ENCODE results near the gene AHNAK2. TPM values are rescaled to one million over a fixed set of nuclear protein-coding genes. Genes with fewer than 3 reads are reported as not detected.
"Not testable (repeated sequence)": the region's sequence is repeated elsewhere in the genome, so short reads cannot be mapped to it uniquely, and the experiment has no call there.

Gene AHNAK2
- 1.1 and 2.0 TPM in 2 replicates for total RNA-seq (ENCODE audit: low replicate concordance)
- long read RNA-seq, partial matches to known transcripts: 0 of 2 reads
- long read RNA-seq, other reads (novel, unspliced or antisense): 2 of 2 reads

DNA sequence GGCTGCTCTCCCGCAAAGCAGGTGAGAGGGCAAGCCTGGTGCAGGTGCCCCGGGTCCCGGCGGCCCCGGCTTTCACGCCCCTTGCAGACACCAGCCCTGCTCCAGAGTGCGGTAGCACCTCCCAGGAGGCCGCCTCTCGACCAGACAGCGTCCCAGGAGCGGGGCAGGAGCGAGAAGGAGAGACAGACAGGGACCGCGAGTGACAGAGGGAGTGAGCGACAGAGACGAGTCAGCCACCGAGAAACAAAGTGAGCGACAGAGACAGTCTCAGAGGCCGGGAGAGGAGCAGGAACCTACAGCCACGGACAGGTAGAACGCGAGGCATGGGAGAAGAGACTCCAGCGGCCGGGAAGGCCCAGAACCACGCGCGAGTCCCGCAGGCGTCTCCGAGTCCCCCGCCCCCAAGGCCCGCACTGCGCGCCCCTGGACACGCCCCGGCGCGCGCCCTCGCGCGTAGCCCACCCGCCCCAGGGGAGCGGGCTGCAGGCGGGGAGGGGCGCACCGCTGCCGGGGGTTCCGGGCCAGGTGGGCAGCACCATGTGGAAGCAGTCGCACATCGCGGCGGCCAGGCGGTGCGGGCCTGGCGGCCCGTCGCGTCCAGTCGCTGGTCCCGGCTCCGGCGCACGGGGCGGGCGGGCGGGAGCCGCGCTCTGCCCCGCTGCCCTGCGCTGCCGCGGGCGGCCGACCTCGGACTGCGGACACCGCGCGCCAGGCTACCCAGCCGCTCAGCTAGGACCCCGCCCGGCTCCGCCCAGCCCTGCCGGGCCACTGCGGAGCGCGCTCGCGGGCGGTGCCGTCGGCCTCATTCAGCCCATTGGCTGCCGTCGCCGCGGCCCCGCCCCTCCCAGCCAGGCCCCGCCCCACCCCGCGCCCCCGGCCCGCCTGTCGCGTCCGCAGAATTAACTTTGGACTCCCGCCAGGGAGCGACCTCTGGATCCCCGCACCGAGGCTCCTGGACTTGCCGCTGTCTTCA, at the start of gene AHNAK2:
AHNAK2 (minus strand) TSS at position 694 of the 973 bp plus-strand sequence; CDS start at position 557, 137 bp downstream.
- H3K36me3 Mint-ChIP-seq: no peaks in the 10 kb centered on the region
- TF ChIP-seq, protein P1, sequence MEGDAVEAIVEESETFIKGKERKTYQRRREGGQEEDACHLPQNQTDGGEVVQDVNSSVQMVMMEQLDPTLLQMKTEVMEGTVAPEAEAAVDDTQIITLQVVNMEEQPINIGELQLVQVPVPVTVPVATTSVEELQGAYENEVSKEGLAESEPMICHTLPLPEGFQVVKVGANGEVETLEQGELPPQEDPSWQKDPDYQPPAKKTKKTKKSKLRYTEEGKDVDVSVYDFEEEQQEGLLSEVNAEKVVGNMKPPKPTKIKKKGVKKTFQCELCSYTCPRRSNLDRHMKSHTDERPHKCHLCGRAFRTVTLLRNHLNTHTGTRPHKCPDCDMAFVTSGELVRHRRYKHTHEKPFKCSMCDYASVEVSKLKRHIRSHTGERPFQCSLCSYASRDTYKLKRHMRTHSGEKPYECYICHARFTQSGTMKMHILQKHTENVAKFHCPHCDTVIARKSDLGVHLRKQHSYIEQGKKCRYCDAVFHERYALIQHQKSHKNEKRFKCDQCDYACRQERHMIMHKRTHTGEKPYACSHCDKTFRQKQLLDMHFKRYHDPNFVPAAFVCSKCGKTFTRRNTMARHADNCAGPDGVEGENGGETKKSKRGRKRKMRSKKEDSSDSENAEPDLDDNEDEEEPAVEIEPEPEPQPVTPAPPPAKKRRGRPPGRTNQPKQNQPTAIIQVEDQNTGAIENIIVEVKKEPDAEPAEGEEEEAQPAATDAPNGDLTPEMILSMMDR (conservative IDR thresholded peaks at IDR 0.05): no peak
- peaks cover 22% of the 10 kb centered on the region for H3K27me3 Mint-ChIP-seq
- no peaks in the 10 kb centered on the region for H3K9me3 Mint-ChIP-seq
- no peak within 1 kb of the TSS for H3K27ac Mint-ChIP-seq
- peak within 1 kb of the TSS; percentile 90 for H3K4me3 Mint-ChIP-seq
- DNase-seq (ENCODE audit: extremely low spot score, unreplicated experiment): no peak
- peaks cover 4% of the 10 kb centered on the region for H3K4me1 Mint-ChIP-seq (ENCODE audit: unreplicated experiment)

DNA sequence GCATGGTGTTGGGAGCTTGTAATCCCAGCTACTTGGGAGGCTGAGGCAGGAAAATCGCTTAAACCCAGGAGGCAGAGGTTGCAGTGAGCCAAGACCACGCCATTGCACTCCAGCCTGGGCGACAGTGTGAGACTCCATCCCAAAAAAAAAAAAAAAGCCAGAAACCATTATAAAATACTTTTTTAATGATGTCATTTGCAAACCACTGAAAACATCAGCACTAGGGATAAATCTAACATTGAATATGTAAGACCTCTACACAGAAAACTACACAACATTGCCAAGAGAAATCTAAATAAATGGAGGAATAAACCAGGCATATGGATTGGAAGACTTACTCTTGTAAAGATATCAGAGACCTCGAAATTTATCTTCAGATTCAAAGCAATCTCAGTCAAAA, 49.5 kb upstream of the AHNAK2 start:
- DNase-seq (ENCODE audit: extremely low spot score, unreplicated experiment); H3K4me3 Mint-ChIP-seq; H3K27ac Mint-ChIP-seq; H3K4me1 Mint-ChIP-seq (ENCODE audit: unreplicated experiment); H3K9me3 Mint-ChIP-seq; H3K36me3 Mint-ChIP-seq: not testable (repeated sequence)
- peaks cover 22% of the 10 kb centered on the region for H3K27me3 Mint-ChIP-seq

DNA sequence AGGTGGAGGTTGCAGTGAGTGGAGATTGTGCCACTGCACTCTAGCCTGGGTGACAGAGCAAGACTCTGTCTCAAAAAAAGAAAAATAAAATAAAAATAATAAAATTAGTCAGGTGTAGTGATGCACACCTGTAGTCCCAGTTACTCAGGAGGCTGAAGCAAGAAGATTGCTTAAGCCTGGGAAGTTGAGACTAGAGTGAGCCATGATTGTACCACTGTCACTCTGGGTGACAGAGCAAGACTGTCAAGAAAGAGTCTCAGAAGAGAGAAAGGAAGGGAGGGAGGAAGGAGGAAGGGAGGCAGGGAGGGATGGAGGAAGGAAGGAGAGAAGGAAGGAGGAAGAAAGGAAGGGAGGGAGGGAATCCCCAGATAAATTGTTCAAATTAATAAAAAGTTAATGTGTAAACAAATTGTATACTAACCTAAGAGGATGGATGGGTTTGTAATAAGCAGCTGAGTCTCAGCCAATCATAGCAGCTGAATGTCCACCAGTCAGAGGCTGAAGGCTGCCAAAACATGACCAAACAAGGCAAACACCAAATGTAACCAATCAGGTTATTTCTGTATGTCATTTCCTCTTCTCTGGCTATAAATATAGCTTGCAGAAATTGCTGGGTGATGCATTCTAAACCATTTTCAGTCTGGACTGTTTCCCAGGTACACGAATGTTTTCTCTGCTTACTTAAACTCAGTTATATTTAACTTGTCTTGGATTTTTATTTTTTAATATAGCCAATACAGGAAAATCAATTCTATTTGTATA, 48.8 kb upstream of the AHNAK2 start:
- TF ChIP-seq, protein P1 (conservative IDR thresholded peaks at IDR 0.05): no peak
- Mint-ChIP-seq H3K36me3 (no peaks in the 10 kb centered on the region), H3K27me3 (peaks cover 17% of the 10 kb centered on the region), H3K27ac (no peak overlapping the region), H3K9me3 (no peaks in the 10 kb centered on the region), H3K4me1 (ENCODE audit: unreplicated experiment) (peaks cover under 1% of the 10 kb centered on the region), H3K4me3 (no peak overlapping the region)
- DNase-seq (ENCODE audit: extremely low spot score, unreplicated experiment): no peak

DNA sequence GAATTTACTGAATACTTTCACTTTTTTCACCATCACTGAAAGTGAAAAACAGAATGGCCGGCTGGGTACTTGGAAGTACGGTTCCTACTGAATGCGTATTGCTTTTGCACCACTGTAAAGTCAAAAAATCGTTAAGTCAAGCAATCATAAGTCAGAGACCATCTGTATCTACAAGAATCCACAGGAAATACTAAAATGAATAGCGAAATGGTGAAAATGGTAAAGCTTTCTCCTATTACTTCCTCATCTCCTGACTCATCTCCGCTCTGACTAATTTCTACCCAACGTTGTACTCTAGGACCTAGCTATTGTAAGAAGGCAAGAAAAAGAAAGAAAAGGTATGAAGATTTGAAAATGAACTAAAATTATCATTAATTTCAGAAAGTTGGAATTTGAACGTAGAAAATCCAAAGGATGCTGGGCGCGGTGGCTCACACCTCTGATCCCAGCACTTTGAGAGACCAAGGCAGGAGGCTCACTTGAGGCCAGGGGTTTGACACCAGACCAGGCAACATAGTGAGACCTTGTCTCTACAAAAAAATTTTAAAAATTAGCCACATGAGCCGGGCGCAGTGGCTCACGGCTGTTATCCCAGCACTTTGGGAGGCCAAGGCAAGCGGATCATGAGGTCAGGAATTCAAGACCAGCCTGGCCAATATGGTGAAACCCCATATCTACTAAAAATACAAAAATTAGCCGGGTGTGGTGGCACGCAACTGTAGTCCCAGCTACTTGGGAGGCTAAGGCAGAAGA, 48.0 kb upstream of the AHNAK2 start:
- Mint-ChIP-seq H3K9me3 (no peaks in the 10 kb centered on the region), H3K27me3 (peaks cover 14% of the 10 kb centered on the region), H3K36me3 (no peaks in the 10 kb centered on the region), H3K4me1 (ENCODE audit: unreplicated experiment) (peaks cover 6% of the 10 kb centered on the region), H3K4me3 (no peak overlapping the region), H3K27ac (no peak overlapping the region)
- no peak for DNase-seq (ENCODE audit: extremely low spot score, unreplicated experiment)
- TF ChIP-seq, protein P1 (conservative IDR thresholded peaks at IDR 0.05): no peak

DNA sequence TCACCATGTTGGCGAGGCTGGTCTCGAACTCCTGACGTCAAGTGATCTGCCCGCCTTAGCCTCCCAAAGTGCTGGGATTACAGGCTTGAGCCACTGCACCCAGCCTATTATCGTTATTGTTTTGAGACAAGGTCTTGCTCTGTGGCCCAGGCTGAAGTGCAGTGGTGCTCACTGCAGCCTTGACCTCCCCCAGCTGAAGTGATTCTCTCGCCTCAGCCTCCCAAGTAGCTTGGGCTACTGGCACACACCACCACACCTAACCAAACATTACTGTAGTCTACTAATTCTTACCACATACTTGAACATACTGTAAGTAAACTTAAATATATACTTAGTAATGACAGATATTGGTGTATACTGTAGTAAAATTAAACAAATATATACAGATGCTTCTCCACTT, 47.3 kb upstream of the AHNAK2 start:
- Mint-ChIP-seq H3K9me3 (no peaks in the 10 kb centered on the region), H3K27me3 (peaks cover 8% of the 10 kb centered on the region), H3K4me3 (no peak overlapping the region), H3K36me3 (no peaks in the 10 kb centered on the region), H3K4me1 (ENCODE audit: unreplicated experiment) (peaks cover 6% of the 10 kb centered on the region), H3K27ac (no peak overlapping the region)
- DNase-seq (ENCODE audit: extremely low spot score, unreplicated experiment): no peak
- TF ChIP-seq, protein P1 (conservative IDR thresholded peaks at IDR 0.05): no peak
